Smooth muscle cell (in vitro differentiated cells): ENCODE results near the gene ASB18. TPM values are rescaled to one million over a fixed set of nuclear protein-coding genes. Genes with fewer than 3 reads are reported as not detected.

Experiments used
- DNase-seq: peaks from one replicate; lab custom pipeline; 2025; ENCODE audit not compliant: unreplicated experiment; lab: John Stamatoyannopoulos, UW
- H2AFZ ChIP-seq: fragments of 200-600 bp; sonication (generic); 2 replicates; pipeline ENCODE4 v1.6.0; 2016; ENCODE audit warnings: antibody characterized with exemption, low read depth, mild to moderate bottlenecking
- H3F3A ChIP-seq: fragments of 200-600 bp; sonication (generic); 2 replicates; pipeline ENCODE4 v1.6.0; 2017; ENCODE audit warnings: antibody characterized with exemption, low read depth
- H3K27ac ChIP-seq: fragments of 200-600 bp; sonication (generic); 2 replicates; pipeline ENCODE4 v1.5.1; 2016; ENCODE audit warnings: low read depth, mild to moderate bottlenecking
- H3K27me3 ChIP-seq: fragments of 200-600 bp; sonication (generic); 2 replicates; pipeline ENCODE4 v1.6.1; 2016; ENCODE audit warnings: low read depth, mild to moderate bottlenecking
- H3K36me3 ChIP-seq: fragments of 200-600 bp; sonication (generic); 2 replicates; pipeline ENCODE4 v1.5.1; 2016; ENCODE audit warnings: low read depth
- H3K4me1 ChIP-seq: fragments of 200-600 bp; sonication (generic); 2 replicates; pipeline ENCODE4 v1.5.1; 2016; ENCODE audit warnings: low read depth
- H3K4me2 ChIP-seq: fragments of 200-600 bp; sonication (generic); 2 replicates; pipeline ENCODE4 v1.6.0; 2016; ENCODE audit warnings: mild to moderate bottlenecking
- H3K4me3 ChIP-seq: fragments of 200-600 bp; sonication (generic); 2 replicates; pipeline ENCODE4 v1.5.1; 2016; ENCODE audit warnings: mild to moderate bottlenecking
- H3K79me2 ChIP-seq: fragments of 200-600 bp; sonication (generic); 2 replicates; pipeline ENCODE4 v1.6.0; 2016; ENCODE audit warnings: low read depth, mild to moderate bottlenecking
- H3K9ac ChIP-seq: fragments of 200-600 bp; sonication (generic); 2 replicates; pipeline ENCODE4 v1.6.0; 2016; ENCODE audit warnings: low read depth
- H3K9me3 ChIP-seq: fragments of 200-600 bp; sonication (generic); replicated peaks from 2 replicates; pipeline ENCODE4 v1.5.1; 2016; ENCODE audit warnings: low read depth
- H4K20me1 ChIP-seq: fragments of 200-600 bp; sonication (generic); 2 replicates; pipeline ENCODE4 v1.6.0; 2016; ENCODE audit warnings: low read depth
- CTCF ChIP-seq: fragments of 200-600 bp; sonication (generic); IDR thresholded peaks from 2 replicates; pipeline ENCODE4 v1.5.1; 2017; ENCODE audit warnings: borderline replicate concordance, mild to moderate bottlenecking, antibody characterized with exemption; ENCODE audit not compliant: insufficient read depth, poor library complexity, severe bottlenecking
- WGBS: methylation state at CpG from one replicate; pipeline ENCODE4 v1.1.7; 2016; ENCODE audit warnings: low lambda C conversion rate; 5-methylcytosine and 5-hydroxymethylcytosine counted together
- polyA plus RNA-seq: library from polyadenylated mRNA; unstranded; fragments of >200 nt; fragmentation: Nextera tagmentation; extraction: Ambion mirVana; gene quantifications from 2 replicates; pipeline ENCODE4 v1.2.1, GENCODE V29; 2016
- total RNA-seq: library from RNA; depleted of rRNA; stranded (reverse); fragments of >200 nt; gene quantifications from 2 replicates; pipeline ENCODE4 v1.2.3, GENCODE V29; 2014

The ASB18 gene
- total and polyA plus RNA-seq, 2 experiments from 2014 or later: 0.05 TPM; not detected in 1

- no peak overlapping the region for H3K9ac ChIP-seq
- peaks cover 24% of the 10 kb centered on the region for H3K4me1 ChIP-seq
- peaks cover 97% of the 10 kb centered on the region for H3K27me3 ChIP-seq
- no peak for DNase-seq
- no peaks in the 10 kb centered on the region for H3K36me3 ChIP-seq
- H3K9me3 ChIP-seq: no peaks in the 10 kb centered on the region
- H3K4me3 ChIP-seq: no peak overlapping the region
- no peak overlapping the region for H3K27ac ChIP-seq
- no peak for TF ChIP-seq CTCF
- no peak overlapping the region for H2AFZ ChIP-seq
- WGBS: 60% methylated on average over 15 of the region's 15 CpGs
- H3K79me2 ChIP-seq: no peaks in the 10 kb centered on the region
- no peak overlapping the region for H3K4me2 ChIP-seq
- H4K20me1 ChIP-seq: no peaks in the 10 kb centered on the region
- H3F3A ChIP-seq: no peaks in the 10 kb centered on the region
Observed at GRCh38 chr2:236161082-236161462, 103.1 kb downstream of the ASB18 start.

GRCh38 chr2:236160366-236161081 is 103.7 kb downstream of the ASB18 start:
- no peak for TF ChIP-seq CTCF
- 55% methylated on average over 18 of the region's 22 CpGs for WGBS
- no peak overlapping the region for H3K9ac ChIP-seq
- no peaks in the 10 kb centered on the region for H3F3A ChIP-seq
- H3K9me3 ChIP-seq: no peaks in the 10 kb centered on the region
- H2AFZ ChIP-seq: no peak overlapping the region
- no peaks in the 10 kb centered on the region for H3K79me2 ChIP-seq
- H3K4me2 ChIP-seq: no peak overlapping the region
- peaks cover 96% of the 10 kb centered on the region for H3K27me3 ChIP-seq
- H3K4me3 ChIP-seq: no peak overlapping the region
- H3K27ac ChIP-seq: no peak overlapping the region
- no peaks in the 10 kb centered on the region for H4K20me1 ChIP-seq
- no peak for DNase-seq
- no peaks in the 10 kb centered on the region for H3K36me3 ChIP-seq
- H3K4me1 ChIP-seq: peaks cover 24% of the 10 kb centered on the region

GRCh38 chr2:236159778-236160170 is 104.4 kb downstream of the ASB18 start:
- Histone ChIP-seq H3K27ac (no peak overlapping the region), H3K27me3 (peaks cover 95% of the 10 kb centered on the region), H3K4me3 (no peak overlapping the region), H3K9me3 (no peaks in the 10 kb centered on the region), H2AFZ (no peak overlapping the region), H3K79me2 (no peaks in the 10 kb centered on the region), H3K4me1 (peaks cover 20% of the 10 kb centered on the region), H3F3A (no peaks in the 10 kb centered on the region), H3K4me2 (no peak overlapping the region), H4K20me1 (no peaks in the 10 kb centered on the region), H3K36me3 (no peaks in the 10 kb centered on the region), H3K9ac (no peak overlapping the region)
- WGBS: 17% methylated on average over 28 of the region's 33 CpGs
- DNase-seq: no peak
- no peak for TF ChIP-seq CTCF
